Effector memory CD8-positive, alpha-beta T cell (primary cell): ENCODE data around the gene TEDC1.

Source experiments
- ATAC-seq: fragments of 150-1000 bp; cut with Tn5 transposase; replicated peaks from 2 replicates; pipeline ENCODE4 v1.10.0; 2021; ENCODE audit warnings: mild to moderate bottlenecking, moderate library complexity
- DNase-seq, 3 experiments: peaks; one replicate each; pipeline ENCODE4 v3.0.0; 2021
- H3K27ac Mint-ChIP-seq, 2 donors: one replicate each; pipeline ENCODE4 v1.8.0; 2022; ENCODE audit warnings: mild to moderate bottlenecking in 2 of 2, mixed read lengths in 2 of 2, moderate library complexity in 2 of 2
- H3K27me3 Mint-ChIP-seq, 2 donors: one replicate each; pipeline ENCODE4 v1.8.0; 2022; ENCODE audit warnings: mixed read lengths in 2 of 2
- H3K36me3 Mint-ChIP-seq: one replicate; pipeline ENCODE4 v1.8.0; 2022; ENCODE audit warnings: mild to moderate bottlenecking, moderate library complexity, mixed read lengths; ENCODE audit not compliant: insufficient read depth
- H3K4me1 Mint-ChIP-seq, 2 donors: one replicate each; pipeline ENCODE4 v1.8.0; 2022; ENCODE audit warnings: low read depth in 2 of 2, mixed read lengths in 2 of 2
- H3K4me3 Mint-ChIP-seq, 2 donors: one replicate each; pipeline ENCODE4 v1.8.0; 2022; ENCODE audit warnings: mild to moderate bottlenecking in 2 of 2, mixed read lengths in 2 of 2, moderate library complexity in 2 of 2
- H3K9me3 Mint-ChIP-seq, 2 donors: one replicate each; pipeline ENCODE4 v1.8.0; 2022; ENCODE audit warnings: mixed read lengths in 2 of 2

The TEDC1 gene

DNA sequence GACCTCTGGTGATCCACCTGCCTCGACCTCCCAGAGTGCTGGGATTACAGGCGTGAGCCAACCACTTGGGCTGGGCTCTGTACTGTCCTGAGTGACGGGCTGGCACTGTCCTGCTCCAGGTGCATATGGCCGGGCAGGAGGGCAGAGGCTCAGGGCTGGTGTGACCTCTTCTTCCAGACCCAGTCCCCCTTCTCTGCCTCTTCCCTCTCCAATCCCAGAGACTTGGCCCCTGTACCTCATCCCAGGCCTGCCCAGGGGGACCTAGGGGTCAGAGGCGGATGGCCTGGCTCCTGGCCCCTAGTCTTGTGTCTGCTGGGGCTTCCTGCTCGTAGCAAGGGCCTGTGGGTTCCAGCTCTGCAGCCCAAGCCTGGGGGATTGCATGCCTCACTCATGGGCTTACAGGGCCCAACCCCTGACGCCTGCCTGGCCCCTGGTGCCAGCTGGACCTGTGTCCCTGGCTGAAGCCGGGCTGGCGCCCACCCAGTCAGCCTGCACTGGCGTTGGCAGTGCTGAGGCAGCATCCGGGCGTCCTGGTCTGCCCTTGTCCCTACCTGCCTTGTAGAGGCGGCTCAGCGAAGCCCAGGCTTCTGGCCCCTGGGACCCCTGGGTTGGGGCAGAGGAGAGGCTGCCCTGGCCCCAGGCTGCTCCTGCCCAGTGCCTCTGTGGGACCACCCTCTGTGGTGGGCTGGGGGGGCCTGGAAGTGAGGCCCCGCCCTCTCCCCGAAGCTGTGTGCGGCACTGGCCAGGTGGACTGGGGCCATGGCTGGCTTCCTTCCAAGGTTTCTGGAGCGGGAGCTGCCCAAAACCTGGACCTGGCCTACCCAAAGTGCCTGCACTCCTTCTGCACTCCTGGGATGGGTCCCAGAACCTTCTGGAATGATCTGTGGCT, 4.3 kb downstream of the TEDC1 start:
- H3K27me3 Mint-ChIP-seq: no peaks in the 10 kb centered on the region
- peaks cover 5 to 11% of the 10 kb centered on the region in 2 donors for H3K4me1 Mint-ChIP-seq
- no peak for DNase-seq
- H3K27ac Mint-ChIP-seq: peak overlapping the region; percentile 65 to 92
- no peak for ATAC-seq
- H3K9me3 Mint-ChIP-seq: no peaks in the 10 kb centered on the region
- no peak overlapping the region for H3K4me3 Mint-ChIP-seq
- peaks cover 95% of the 10 kb centered on the region for H3K36me3 Mint-ChIP-seq

DNA sequence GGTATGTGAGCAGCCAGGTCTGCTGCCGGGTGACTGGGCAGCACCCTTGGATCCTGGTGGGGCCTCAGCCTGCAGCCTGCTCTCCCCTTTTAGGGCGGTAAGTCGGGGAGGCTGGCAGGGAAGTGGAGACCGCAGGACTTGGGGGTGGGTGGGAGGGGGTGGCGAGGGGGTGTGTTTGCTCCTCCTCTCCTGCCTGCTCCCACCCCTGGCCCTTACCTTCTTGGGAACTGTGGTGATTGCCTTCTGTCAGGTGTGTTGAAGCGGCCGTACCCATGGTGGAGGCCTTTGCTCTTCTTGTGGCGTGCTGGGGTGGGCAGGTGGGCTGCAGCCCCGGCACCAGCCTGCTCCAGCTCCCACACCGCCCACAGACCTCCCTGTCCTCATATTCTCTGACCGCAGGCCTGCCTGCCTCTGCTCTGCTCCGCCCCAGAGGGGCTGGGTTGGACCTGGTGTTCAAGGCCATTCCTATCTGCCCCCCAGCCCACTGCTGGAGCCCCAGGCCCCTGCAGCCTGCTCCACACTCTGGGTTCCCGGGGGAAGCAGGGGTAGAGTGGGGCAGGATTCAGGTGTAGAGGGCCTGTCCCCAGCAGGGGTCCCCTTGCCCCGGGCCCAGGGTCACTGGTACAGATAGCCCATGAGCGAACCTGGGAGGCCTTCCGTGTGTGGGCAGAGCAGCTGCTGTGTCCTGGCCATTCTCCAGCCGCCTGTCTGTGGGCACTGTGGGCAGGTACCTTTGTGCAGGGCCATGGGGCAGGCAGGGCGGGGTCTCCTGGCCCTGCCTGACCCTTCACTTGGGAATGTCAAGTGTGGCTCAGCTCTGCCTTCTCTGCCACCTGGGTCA, 5.2 kb downstream of the TEDC1 start:
- Mint-ChIP-seq H3K27ac (peak overlapping the region; percentile 68 to 92), H3K9me3 (no peaks in the 10 kb centered on the region), H3K27me3 (no peaks in the 10 kb centered on the region), H3K4me3 (no peak overlapping the region), H3K36me3 (peaks cover 95% of the 10 kb centered on the region), H3K4me1 (peaks cover 5 to 12% of the 10 kb centered on the region in 2 donors)
- DNase-seq (peak in 1 of 3 experiments; percentile 2), ATAC-seq (no peak)

DNA sequence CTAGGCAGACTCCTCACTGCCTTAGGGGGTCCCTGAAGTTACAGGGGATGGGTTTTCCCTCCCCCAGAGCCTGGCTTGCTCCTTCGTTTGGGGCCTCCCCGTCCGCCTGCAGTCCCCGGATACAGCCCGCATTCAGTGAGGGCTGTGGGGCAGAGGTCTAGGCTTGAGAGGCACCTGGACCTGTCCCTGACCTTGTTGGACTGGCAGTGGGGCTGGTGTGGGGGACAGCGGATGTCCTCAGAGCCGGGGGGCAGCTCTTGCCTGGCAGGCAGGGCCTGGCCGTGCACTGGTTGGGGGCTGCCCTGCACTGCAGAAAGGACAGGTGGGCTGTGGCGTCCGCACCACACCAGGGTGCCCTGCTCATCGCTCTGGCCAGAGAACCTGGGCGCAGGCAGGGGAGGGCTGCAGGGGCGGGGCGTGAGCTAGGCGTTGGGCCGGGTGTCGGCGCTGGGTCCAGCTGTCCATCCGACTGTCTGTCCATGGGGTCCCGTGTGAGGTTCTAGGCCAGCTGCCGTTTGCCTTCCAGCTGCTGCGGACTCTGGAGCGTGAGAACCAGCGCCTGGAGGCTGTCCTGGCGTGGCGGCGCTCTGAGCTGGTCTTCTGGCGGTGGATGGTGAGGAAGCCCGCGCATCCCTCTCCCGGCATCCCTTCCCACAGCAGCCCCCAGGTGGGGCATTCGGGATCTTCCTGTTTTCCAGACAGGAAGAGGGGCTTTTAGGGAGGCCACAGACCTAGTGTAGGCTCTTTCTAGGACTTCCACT, 6.0 kb downstream of the TEDC1 start:
- H3K36me3 Mint-ChIP-seq: peaks cover 95% of the 10 kb centered on the region
- H3K27ac Mint-ChIP-seq: peak overlapping the region in 1 of 2 donors; percentile 92
- peaks cover under 1 to 8% of the 10 kb centered on the region in 2 donors for H3K4me1 Mint-ChIP-seq
- no peaks in the 10 kb centered on the region for H3K9me3 Mint-ChIP-seq
- ATAC-seq (no peak), DNase-seq (peak in 1 of 3 experiments; percentile 7)
- peak overlapping the region in 1 of 2 donors; percentile 33 for H3K4me3 Mint-ChIP-seq
- H3K27me3 Mint-ChIP-seq: no peaks in the 10 kb centered on the region

DNA sequence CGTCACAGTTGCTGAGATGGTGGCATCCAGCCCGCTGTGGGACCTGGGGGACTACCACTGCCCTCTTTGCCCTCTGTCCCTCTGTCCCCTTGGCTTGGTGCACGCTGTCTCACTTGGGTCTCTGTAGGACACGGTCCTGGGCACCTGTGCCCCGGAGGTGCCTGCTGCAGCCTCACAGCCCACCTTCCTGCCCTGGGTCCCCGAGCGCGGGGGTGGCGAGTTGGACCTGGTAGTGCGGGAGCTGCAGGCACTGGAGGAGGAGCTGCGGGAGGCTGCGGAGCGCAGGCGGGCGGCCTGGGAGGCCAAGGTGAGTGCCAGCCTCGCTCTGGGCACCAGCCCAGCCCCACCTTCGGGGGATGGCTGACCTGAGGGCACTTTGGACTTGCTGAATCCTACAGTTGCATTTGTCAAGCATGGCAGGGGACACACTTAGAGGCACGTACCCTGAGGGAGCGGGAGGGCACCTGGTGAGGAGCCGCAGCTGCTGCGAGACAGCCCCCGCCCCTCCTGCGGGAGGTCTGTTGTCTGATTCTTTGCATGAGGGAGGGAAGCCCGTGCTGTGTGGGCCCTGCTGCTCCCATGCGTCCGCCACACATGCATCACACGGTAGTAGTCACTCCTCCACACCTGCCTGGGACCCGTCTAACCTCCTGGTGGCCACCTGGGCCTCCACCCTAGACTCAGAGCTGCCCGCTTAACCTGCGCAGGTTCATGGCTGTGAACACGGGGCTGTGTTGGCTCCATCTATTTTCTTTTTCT, 6.8 kb downstream of the TEDC1 start:
- Mint-ChIP-seq H3K36me3 (peaks cover 95% of the 10 kb centered on the region), H3K27me3 (peaks cover 0 to 5% of the 10 kb centered on the region in 2 donors), H3K27ac (peak overlapping the region; percentile 60 to 92), H3K9me3 (no peaks in the 10 kb centered on the region), H3K4me1 (peaks cover 0 to 9% of the 10 kb centered on the region in 2 donors), H3K4me3 (peak overlapping the region in 1 of 2 donors; percentile 33)
- ATAC-seq: no peak
- no peak for DNase-seq

DNA sequence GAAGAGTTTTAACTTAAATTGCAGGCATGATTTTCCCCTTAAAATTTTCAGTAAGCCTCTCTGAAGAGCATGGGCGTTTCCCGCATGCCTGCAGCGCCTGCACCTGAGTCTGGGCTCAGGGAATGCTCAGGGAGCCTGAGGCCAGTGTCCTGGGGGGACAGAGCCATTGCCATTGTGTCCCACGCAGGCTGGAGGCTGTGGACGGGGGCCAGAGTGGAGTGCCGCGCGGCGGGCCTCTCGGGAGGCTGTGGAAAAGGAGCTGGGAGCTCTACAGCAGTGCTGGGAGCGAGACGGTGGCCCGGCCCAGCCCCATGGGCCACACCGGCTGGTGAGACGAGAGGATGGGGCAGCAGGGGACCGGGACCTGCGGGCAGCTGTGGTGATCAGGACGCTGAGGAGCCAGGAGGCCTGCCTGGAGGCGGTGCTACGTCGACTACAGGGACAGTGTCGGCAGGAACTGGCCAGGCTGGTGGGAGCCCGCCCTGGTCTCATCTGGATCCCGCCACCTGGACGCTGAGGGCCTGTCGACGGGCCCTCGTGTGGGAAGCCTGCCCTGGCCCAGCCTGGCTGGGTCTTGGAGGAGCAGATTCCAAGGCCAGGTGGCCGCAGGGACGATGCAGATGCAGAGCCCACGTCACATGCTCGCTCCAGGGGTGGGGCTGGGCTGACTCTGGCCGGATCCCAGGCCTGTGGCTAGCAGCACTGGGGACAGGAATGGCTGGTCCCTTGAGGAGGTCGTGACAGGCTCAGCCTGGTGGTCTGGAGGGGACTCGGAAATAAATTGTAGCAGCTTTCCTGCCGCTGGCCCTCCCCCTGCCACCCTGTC, 7.6 kb downstream of the TEDC1 start:
- Mint-ChIP-seq H3K27me3 (peaks cover 0 to 11% of the 10 kb centered on the region in 2 donors), H3K36me3 (peaks cover 95% of the 10 kb centered on the region), H3K4me1 (peaks cover 0 to 5% of the 10 kb centered on the region in 2 donors), H3K27ac (peak overlapping the region; percentile 60 to 92), H3K4me3 (peak overlapping the region in 1 of 2 donors; percentile 12), H3K9me3 (no peaks in the 10 kb centered on the region)
- no peak for ATAC-seq
- no peak for DNase-seq

DNA sequence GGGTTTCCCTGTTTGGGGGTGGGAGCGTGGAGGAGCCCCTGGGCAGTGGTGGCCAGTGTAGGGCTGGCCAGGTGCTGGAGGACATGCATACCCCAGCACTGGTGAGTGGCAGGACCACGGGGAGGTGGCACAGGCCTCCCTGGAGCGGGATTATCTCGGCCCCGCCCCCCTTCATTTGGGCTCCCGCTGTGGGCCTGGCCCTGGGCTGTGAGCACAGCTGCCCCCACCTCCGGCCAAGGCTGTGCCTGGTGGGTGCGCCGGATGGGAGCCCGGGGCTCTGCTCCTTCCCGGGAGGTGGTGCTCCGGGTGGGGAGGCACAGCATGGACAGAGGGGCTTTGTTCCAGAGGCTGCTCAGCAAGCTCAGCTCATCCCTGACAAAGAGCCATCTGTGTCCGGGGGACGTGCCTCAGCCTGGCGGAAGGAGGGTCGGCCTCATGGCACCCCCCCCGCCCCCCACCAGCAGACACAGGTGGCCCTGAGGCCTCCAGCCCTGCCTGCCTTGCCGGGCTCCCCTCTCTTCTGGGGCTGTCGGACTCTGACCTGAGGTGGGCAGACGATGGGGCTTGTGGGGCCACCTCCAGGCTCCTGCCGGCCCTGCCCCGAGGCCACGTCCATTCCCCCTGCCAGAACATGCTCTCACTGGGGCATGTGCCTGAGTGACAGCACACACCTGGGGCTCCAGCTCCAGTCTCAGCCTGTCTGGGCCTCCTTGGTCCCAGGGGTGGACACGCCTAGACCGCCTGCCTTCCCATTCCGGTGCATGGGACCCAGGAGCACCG, 8.4 kb downstream of the TEDC1 start:
- DNase-seq (peak in 1 of 3 experiments; percentile 3), ATAC-seq (no peak)
- H3K9me3 Mint-ChIP-seq: no peaks in the 10 kb centered on the region
- H3K27me3 Mint-ChIP-seq: peaks cover 0 to 11% of the 10 kb centered on the region in 2 donors
- peak overlapping the region in 1 of 2 donors; percentile 12 for H3K4me3 Mint-ChIP-seq
- peaks cover 93% of the 10 kb centered on the region for H3K36me3 Mint-ChIP-seq
- peaks cover 0 to 5% of the 10 kb centered on the region in 2 donors for H3K4me1 Mint-ChIP-seq
- peak overlapping the region in 1 of 2 donors; percentile 92 for H3K27ac Mint-ChIP-seq

DNA sequence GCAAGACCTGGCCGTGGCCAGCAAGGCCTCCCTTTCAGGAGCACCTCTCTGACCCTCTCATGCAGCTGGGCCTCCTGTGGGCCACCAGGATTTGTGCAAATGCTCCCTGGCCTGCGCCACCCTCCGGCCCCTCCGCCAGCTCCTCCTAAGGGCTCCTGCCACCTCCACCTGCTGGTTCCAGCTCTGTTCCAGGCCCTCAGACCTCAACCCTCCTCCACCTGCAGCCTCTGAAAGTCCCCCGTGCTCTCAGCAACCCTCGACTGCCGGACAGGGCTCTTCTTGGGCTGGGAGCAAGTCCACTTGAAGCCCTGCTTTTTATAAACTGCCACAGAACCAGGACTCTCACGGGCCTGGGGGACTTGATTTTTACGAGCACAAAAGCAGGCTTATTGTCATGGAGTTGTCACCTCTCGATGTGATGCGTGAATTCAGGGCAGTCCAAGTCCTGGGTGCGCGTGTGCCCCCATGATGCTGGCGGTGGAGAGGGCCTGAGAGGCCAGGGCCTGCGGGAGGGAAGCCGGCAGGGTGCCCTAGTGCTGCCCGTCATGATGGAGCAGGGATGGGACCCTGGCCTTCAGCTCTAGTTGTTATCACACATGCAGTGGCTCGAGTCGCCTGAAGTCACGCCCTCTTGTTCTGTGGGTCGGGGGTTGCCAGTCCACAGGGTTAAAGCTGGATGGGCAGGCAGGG, 9.1 kb downstream of the TEDC1 start:
- Mint-ChIP-seq H3K27ac (peak overlapping the region; percentile 22 to 92), H3K4me1 (peaks cover 0 to 5% of the 10 kb centered on the region in 2 donors), H3K9me3 (no peaks in the 10 kb centered on the region), H3K4me3 (no peak overlapping the region), H3K36me3 (peaks cover 92% of the 10 kb centered on the region), H3K27me3 (peaks cover 0 to 11% of the 10 kb centered on the region in 2 donors)
- ATAC-seq: no peak
- DNase-seq: no peak

DNA sequence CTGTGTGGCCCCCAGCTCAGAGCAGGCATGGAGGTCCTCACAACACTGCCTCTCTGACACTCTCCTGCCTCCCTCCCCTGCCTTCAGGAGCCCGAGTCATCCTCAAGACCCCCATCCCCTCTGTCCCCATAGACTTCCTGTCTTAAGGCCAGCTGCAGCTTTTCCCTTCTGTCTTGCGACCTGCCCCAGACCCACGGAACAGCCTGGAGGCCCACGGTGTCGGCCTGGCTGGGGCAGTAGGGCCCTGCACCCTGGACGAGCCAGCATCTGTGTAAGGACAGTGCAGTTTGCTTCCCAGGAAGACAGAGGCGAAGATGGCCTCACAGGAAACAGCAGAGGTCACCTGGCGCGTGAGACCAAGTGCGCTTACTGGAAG, 9.7 kb downstream of the TEDC1 start:
- H3K27ac Mint-ChIP-seq: peak overlapping the region in 1 of 2 donors; percentile 92
- no peaks in the 10 kb centered on the region for H3K9me3 Mint-ChIP-seq
- ATAC-seq (no peak), DNase-seq (no peak)
- H3K4me3 Mint-ChIP-seq: no peak overlapping the region
- peaks cover 0 to 5% of the 10 kb centered on the region in 2 donors for H3K4me1 Mint-ChIP-seq
- H3K36me3 Mint-ChIP-seq: peaks cover 87% of the 10 kb centered on the region
- peaks cover 0 to 11% of the 10 kb centered on the region in 2 donors for H3K27me3 Mint-ChIP-seq

DNA sequence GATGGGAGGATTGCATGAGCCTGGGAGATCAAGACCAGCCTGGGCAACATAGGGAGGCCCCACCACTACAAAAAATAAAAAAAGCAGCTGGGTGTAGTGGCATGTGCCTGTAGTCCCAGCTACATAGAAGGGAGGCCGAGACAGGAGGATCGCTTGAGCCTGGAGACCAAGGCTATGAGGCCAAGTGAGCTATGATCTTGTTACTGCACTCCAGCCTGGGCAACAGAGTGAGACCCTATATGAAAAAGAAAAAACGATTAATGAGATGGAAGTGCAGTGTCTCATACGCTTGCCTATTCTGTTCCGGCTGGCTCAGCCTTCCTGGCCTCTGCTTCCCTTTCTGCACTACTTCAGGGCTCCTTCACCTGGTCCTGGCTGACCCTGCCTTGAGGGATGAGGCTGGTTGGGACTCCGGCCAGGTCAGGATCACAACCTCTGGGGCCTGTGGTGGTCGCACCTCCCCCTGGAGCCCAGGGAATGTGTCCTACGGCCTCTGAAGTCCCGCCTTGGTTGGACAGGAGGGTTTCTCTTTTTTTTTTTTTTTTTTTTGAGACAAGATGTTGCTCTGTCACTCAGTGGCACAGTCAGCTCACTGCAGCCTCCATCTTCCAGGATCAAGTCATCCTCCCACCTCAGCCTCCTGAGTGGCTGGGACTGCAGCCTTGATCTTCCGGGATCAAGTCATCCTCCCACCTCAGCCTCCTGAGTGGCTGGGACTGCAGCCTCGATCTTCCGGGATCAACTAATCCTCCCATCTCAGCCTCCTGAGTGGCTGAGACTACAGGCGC, 10.7 kb downstream of the TEDC1 start:
- Mint-ChIP-seq H3K4me1 (peaks cover 0 to 5% of the 10 kb centered on the region in 2 donors), H3K27ac (peak overlapping the region in 1 of 2 donors; percentile 92), H3K36me3 (peaks cover 78% of the 10 kb centered on the region), H3K27me3 (peaks cover 0 to 11% of the 10 kb centered on the region in 2 donors), H3K9me3 (no peaks in the 10 kb centered on the region), H3K4me3 (peak overlapping the region in 1 of 2 donors; percentile 38)
- no peak for DNase-seq
- ATAC-seq: no peak
